Neural progenitor cell (in vitro differentiated cells): ENCODE measurements around the gene SH3GL2. TPM values are rescaled to one million over a fixed set of nuclear protein-coding genes. Genes with fewer than 3 reads are reported as not detected.

Source experiments
- DNase-seq: peaks from one replicate; pipeline ENCODE4 v3.0.0-alpha.2; 2016; ENCODE audit warnings: low spot score
- H2AFZ ChIP-seq: fragments of 200-600 bp; sonication (generic); replicated peaks from 2 replicates; pipeline ENCODE4 v1.6.1; 2016; ENCODE audit warnings: antibody characterized with exemption
- H3F3A ChIP-seq: fragments of 200-600 bp; sonication (generic); 2 replicates; pipeline ENCODE4 v1.6.1; 2016; ENCODE audit warnings: antibody characterized with exemption, low read depth
- H3K27ac ChIP-seq: fragments of 200-600 bp; sonication (generic); 2 replicates; pipeline ENCODE4 v1.5.1; 2016; ENCODE audit warnings: mild to moderate bottlenecking
- H3K27me3 ChIP-seq: fragments of 200-600 bp; sonication (generic); 2 replicates; pipeline ENCODE4 v1.6.1; 2016; ENCODE audit warnings: mild to moderate bottlenecking, moderate library complexity
- H3K36me3 ChIP-seq: fragments of 200-600 bp; sonication (generic); 2 replicates; pipeline ENCODE4 v1.5.1; 2016
- H3K4me1 ChIP-seq: fragments of 200-600 bp; sonication (generic); 2 replicates; pipeline ENCODE4 v1.6.1; 2016; ENCODE audit warnings: mixed run types
- H3K4me2 ChIP-seq: fragments of 200-600 bp; sonication (generic); 2 replicates; pipeline ENCODE4 v1.6.1; 2016
- H3K4me3 ChIP-seq: fragments of 200-600 bp; sonication (generic); 2 replicates; pipeline ENCODE4 v1.5.1; 2016
- H3K79me2 ChIP-seq: fragments of 200-600 bp; sonication (generic); 2 replicates; pipeline ENCODE4 v1.6.1; 2016; ENCODE audit warnings: low read depth
- H3K9ac ChIP-seq: fragments of 200-600 bp; sonication (generic); 2 replicates; pipeline ENCODE4 v1.6.1; 2016
- H3K9me3 ChIP-seq: fragments of 200-600 bp; sonication (generic); 2 replicates; pipeline ENCODE4 v1.5.1; 2016; ENCODE audit warnings: low read depth
- H4K20me1 ChIP-seq: fragments of 200-600 bp; sonication (generic); 2 replicates; pipeline ENCODE4 v1.6.1; 2016; ENCODE audit warnings: low read depth
- H3K27ac Mint-ChIP-seq: 3 replicates; pipeline ENCODE4 v1.8.0; 2021; ENCODE audit warnings: mixed read lengths
- H3K27me3 Mint-ChIP-seq: 2 replicates; pipeline ENCODE4 v1.8.0; 2022; ENCODE audit warnings: low read depth, mild to moderate bottlenecking, inconsistent platforms, moderate library complexity, mixed read lengths; ENCODE audit not compliant: insufficient read depth
- H3K36me3 Mint-ChIP-seq: 3 replicates; pipeline ENCODE4 v1.8.0; 2021; ENCODE audit warnings: mixed read lengths
- H3K4me1 Mint-ChIP-seq: 3 replicates; pipeline ENCODE4 v1.8.0; 2021; ENCODE audit warnings: mixed read lengths
- H3K4me3 Mint-ChIP-seq: 3 replicates; pipeline ENCODE4 v1.8.0; 2021; ENCODE audit warnings: mild to moderate bottlenecking, moderate library complexity, mixed read lengths
- H3K9me3 Mint-ChIP-seq: 3 replicates; pipeline ENCODE4 v1.8.0; 2020; ENCODE audit warnings: mixed read lengths
- EZH2 ChIP-seq: fragments of 200-600 bp; sonication (generic); IDR thresholded peaks from 2 replicates; pipeline ENCODE4 v1.6.1; 2017; ENCODE audit warnings: antibody characterized with exemption, mild to moderate bottlenecking, moderate library complexity
- EZH2phosphoT487 ChIP-seq: fragments of 200-600 bp; sonication (generic); IDR thresholded peaks from 2 replicates; pipeline ENCODE4 v1.6.1; 2017; ENCODE audit warnings: antibody characterized with exemption
- total RNA-seq: library from RNA; depleted of rRNA; stranded (reverse); fragments of >200 nt; gene quantifications from 2 replicates; pipeline ENCODE4 v1.2.3, GENCODE V29; 2015; ENCODE audit warnings: low replicate concordance
- TF ChIP-seq, protein P1 (sequence below): fragments of 200-600 bp; sonication (generic); IDR thresholded peaks from 2 replicates; pipeline ENCODE4 v1.5.1; 2017; ENCODE audit warnings: antibody characterized with exemption, mild to moderate bottlenecking

Gene SH3GL2
- total RNA-seq, 1 donor from 2014 or later, result 1.6 TPM

DNA sequence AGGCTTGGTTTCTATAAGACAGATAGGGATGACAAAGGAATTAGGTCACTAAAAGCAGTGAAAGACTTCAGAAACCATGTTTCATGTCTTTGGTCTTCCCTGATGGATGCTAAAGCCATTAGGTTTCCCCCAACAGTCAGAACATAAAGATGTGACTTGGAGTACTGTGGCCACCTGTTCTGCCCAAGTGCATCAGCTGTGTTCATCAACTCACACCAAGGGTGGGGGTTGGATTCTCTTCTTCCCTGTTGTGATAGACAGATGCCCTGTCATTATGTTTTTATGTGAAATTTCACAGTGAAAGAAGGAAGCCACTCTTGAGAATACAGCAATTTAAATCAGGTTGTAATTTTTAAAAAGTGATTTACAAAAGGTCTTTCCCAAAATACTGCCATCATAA is 196.8 kb downstream of the SH3GL2 start:
- no peaks in the 10 kb centered on the region for H3K79me2 ChIP-seq
- no peak overlapping the region for H3K9ac ChIP-seq
- Mint-ChIP-seq H3K9me3 (no peaks in the 10 kb centered on the region), H3K4me3 (no peak overlapping the region), H3K27ac (no peak overlapping the region), H3K36me3 (no peaks in the 10 kb centered on the region), H3K27me3 (no peaks in the 10 kb centered on the region), H3K4me1 (no peaks in the 10 kb centered on the region)
- H3K27me3 ChIP-seq, result no peaks in the 10 kb centered on the region
- H3K27ac ChIP-seq, result no peak overlapping the region
- H3K4me2 ChIP-seq, result no peak overlapping the region
- H3K4me1 ChIP-seq, result no peaks in the 10 kb centered on the region
- no peaks in the 10 kb centered on the region for H4K20me1 ChIP-seq
- H2AFZ ChIP-seq, result no peak overlapping the region
- TF ChIP-seq, protein P1, sequence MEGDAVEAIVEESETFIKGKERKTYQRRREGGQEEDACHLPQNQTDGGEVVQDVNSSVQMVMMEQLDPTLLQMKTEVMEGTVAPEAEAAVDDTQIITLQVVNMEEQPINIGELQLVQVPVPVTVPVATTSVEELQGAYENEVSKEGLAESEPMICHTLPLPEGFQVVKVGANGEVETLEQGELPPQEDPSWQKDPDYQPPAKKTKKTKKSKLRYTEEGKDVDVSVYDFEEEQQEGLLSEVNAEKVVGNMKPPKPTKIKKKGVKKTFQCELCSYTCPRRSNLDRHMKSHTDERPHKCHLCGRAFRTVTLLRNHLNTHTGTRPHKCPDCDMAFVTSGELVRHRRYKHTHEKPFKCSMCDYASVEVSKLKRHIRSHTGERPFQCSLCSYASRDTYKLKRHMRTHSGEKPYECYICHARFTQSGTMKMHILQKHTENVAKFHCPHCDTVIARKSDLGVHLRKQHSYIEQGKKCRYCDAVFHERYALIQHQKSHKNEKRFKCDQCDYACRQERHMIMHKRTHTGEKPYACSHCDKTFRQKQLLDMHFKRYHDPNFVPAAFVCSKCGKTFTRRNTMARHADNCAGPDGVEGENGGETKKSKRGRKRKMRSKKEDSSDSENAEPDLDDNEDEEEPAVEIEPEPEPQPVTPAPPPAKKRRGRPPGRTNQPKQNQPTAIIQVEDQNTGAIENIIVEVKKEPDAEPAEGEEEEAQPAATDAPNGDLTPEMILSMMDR, result no peak
- TF ChIP-seq EZH2 (no peak), EZH2phosphoT487 (no peak)
- H3K9me3 ChIP-seq, result no peaks in the 10 kb centered on the region
- no peaks in the 10 kb centered on the region for H3F3A ChIP-seq
- H3K4me3 ChIP-seq, result no peak overlapping the region
- H3K36me3 ChIP-seq, result no peaks in the 10 kb centered on the region
- no peak for DNase-seq

DNA sequence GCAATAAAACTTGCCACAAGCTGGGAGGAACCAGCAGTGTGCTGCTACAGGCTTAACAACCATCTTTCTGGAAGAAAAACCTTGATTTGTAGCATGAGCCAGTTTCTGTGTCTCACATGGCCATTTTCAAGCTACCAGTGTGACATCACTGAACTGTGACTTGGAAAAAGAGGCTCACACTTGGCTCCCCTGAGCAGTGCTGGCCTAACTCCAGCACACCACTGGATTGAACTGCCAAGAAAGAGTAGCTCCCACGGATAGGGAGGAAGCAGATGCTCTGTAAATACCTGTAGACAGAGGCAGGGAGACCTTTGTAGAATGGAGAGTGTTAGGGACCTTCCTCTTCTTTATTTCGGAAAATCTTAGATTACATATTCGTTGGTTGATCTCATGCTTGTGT is 197.9 kb downstream of the SH3GL2 start:
- Mint-ChIP-seq H3K9me3 (no peaks in the 10 kb centered on the region), H3K4me1 (no peaks in the 10 kb centered on the region), H3K27ac (no peak overlapping the region), H3K27me3 (no peaks in the 10 kb centered on the region), H3K36me3 (no peaks in the 10 kb centered on the region), H3K4me3 (no peak overlapping the region)
- no peaks in the 10 kb centered on the region for H3K36me3 ChIP-seq
- H3K27ac ChIP-seq, result no peak overlapping the region
- DNase-seq, result no peak
- no peak overlapping the region for H2AFZ ChIP-seq
- no peak overlapping the region for H3K4me3 ChIP-seq
- no peak overlapping the region for H3K9ac ChIP-seq
- H3K4me2 ChIP-seq, result no peak overlapping the region
- no peaks in the 10 kb centered on the region for H4K20me1 ChIP-seq
- no peaks in the 10 kb centered on the region for H3K4me1 ChIP-seq
- H3K27me3 ChIP-seq, result no peaks in the 10 kb centered on the region
- TF ChIP-seq, protein P1, result no peak
- no peak for TF ChIP-seq EZH2
- no peak for TF ChIP-seq EZH2phosphoT487
- H3K79me2 ChIP-seq, result no peaks in the 10 kb centered on the region
- H3K9me3 ChIP-seq, result no peaks in the 10 kb centered on the region
- H3F3A ChIP-seq, result no peaks in the 10 kb centered on the region

DNA sequence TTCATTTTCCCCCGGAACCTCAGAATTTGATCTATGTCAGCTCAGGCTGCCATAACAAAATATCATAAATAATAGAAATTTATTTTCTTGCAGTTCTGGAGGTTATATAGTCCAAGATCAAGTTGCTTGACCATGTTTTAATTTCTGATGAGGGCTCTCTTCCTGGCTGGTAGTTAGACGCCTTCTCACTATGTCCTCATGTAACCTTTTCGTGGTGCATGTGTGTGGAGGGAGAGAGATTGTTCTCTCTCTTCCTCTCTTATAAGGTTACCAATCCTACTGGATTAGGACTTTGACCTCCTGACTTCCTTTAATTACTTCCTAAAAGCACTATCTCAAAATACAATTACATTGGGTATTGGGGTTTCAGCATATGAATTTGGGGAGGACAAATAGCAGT is 198.6 kb downstream of the SH3GL2 start:
- Histone ChIP-seq H3K4me3 (no peak overlapping the region), H3K27ac (no peak overlapping the region), H2AFZ (no peak overlapping the region), H3K36me3 (no peaks in the 10 kb centered on the region), H3K9me3 (no peaks in the 10 kb centered on the region), H4K20me1 (no peaks in the 10 kb centered on the region), H3K4me2 (no peak overlapping the region), H3K27me3 (no peaks in the 10 kb centered on the region), H3K9ac (no peak overlapping the region), H3K79me2 (no peaks in the 10 kb centered on the region), H3F3A (no peaks in the 10 kb centered on the region), H3K4me1 (no peaks in the 10 kb centered on the region)
- Mint-ChIP-seq H3K4me3 (no peak overlapping the region), H3K27ac (no peak overlapping the region), H3K27me3 (no peaks in the 10 kb centered on the region), H3K4me1 (no peaks in the 10 kb centered on the region), H3K9me3 (no peaks in the 10 kb centered on the region), H3K36me3 (no peaks in the 10 kb centered on the region)
- DNase-seq, result no peak
- TF ChIP-seq EZH2phosphoT487, result no peak
- TF ChIP-seq, protein P1, result no peak
- TF ChIP-seq EZH2, result no peak
